HG02885 (cell line): Measurements from ENCODE around the gene HOXD12.

Experiments
- ATAC-seq: cut with Tn5 transposase; IDR thresholded peaks from one replicate; pipeline ENCODE4 v1.9.1; 2021; ENCODE audit warnings: mild to moderate bottlenecking; ENCODE audit not compliant: unreplicated experiment, poor library complexity

Gene HOXD12

DNA sequence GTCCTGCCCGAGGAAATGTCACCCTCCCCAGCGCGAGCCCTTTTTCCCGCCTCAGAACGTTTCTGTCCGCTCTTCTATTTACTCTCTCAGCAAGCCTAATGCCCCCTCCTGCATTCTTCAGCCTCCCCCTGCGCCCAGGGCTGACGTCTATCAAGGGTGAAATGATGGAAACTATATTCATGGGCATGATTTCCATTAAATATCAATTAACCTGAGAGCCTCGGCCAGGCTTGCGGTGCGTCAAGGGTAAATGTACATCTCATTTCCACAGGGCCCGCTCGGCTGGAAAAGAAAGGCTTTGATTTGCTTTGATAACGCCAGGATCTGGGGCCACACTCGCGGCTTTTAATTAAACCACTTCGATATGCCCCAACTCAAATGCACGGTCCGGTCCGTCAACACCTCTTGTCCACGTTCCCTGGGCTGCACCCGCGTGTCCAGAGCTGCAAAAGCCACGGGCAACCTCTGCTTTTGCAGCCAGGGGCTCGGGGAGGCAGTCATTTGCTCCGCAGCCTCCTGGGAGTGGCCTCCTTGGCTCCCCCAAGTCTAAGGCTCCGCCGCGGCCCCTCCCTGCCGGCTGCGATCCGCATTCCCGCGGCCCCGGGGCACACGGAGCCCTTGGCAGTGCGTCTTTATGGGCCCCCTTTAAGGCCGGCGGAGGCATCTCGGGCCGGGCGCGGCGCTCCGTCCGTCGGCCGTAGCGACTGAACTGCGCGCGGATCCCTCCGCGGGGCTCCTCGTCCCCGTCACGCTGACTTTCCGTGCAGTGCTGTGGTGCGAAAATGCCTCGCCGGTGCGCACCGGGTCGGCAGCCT, 29.6 kb downstream of the HOXD12 start, which contains the start of gene HOXD8:
TSS of gene HOXD8 (plus strand) at position 724 of the 815 bp plus-strand sequence. CDS start 662 bp downstream, outside the sequence.
- ATAC-seq: no peak

DNA sequence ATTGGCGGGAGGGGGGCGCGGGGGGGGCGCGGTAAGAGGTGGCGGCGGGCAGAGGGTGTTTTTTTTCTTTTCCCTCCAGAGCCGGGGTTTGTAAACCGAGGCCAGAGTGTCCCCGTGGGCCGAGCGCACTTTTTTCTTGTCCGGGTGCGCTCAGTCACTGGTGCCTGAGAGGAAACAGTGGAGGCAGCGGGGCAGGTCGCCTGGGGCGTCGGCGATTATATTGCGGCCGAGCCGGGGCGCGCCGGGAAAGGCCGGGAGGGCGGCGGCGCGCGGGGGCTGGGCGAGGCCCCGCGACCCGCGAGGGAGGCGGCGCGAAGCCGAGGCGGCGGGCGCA, 30.2 kb downstream of the HOXD12 start:
- ATAC-seq: no peak

GRCh38 chr2:176130147-176130956, 30.8 kb downstream of the HOXD12 start:
- ATAC-seq: no peak

DNA sequence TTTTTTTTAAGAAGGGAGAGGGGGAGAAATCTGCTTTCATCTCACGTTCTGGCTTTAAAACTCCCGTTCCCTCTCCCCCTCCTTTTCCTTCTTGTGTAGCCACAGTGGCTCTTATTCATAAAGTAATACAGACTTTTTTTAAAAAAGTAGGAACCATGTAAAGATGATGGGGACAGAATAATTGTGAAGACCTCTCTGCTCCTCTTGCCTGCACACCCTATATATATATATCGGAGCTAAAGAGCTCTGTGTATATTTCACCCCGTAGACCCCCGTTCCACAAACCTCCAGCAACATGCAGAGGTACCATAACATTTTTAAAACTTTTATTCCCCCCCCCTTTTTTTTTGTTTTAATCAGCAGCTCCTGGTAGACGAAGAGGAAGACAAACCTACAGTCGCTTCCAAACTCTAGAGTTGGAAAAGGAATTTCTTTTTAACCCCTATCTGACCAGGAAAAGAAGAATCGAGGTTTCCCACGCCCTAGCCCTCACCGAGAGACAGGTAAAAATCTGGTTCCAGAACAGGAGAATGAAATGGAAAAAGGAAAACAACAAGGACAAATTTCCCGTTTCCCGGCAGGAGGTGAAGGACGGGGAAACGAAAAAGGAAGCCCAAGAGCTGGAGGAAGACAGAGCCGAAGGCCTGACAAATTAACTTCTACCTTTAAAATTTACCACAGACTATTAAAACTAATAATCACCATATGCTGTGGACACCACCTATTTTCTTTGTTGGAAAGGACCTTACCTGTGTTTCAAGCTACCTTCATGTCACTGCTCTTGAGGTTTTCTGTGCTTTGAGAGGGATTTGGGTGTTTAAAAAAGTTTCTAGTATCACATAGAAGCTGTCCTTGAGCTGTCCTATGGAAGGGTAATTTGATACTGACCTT, 31.6 kb downstream of the HOXD12 start:
- ATAC-seq: no peak

DNA sequence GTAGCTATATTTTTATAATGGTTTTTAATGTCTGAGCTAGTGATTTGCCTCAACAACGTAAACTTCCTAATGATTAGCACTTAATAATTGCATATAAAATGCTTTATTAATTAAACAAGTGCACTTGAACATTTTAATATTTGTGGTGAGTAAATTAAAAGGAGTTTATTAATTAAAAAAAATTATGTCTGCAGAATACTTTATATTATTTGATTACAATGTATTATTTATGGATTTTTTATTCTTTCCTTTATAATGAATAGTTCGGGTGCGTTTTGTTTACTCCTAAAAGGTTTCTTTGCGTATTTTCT, 32.2 kb downstream of the HOXD12 start:
- no peak for ATAC-seq

GRCh38 chr2:176132205-176133171, 32.9 kb downstream of the HOXD12 start:
- ATAC-seq: no peak

- no peak for ATAC-seq
These were observed 33.8 kb downstream of the HOXD12 start for GRCh38 chr2:176133389-176133788.

DNA sequence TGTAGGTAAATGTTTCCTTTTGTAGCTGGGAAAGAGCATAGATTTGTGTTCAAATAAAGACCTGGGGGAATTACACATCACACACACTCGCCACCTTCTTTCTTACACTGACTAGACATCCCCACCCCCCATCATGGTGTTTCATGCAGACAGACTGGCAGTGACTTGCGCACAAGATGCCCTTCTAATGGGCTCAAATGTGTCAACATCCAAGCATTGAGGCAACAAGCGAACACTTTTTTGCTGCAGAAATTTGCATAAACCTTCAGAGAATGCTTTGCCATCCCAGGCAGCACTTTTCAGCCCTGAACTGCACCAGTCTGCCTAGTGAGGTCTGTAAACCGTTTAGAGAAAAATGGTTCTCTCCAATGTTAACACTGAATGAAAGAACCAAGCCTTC, 34.4 kb downstream of the HOXD12 start:
- no peak for ATAC-seq

- ATAC-seq: no peak
These were observed 35.4 kb downstream of the HOXD12 start for GRCh38 chr2:176135035-176135440.

- ATAC-seq: no peak
These were observed 37.0 kb downstream of the HOXD12 start for GRCh38 chr2:176136374-176137251.

GRCh38 chr2:176137252-176137580, 37.6 kb downstream of the HOXD12 start:
- no peak for ATAC-seq

GRCh38 chr2:176137906-176138305, 38.3 kb downstream of the HOXD12 start:
- ATAC-seq: no peak

- ATAC-seq: no peak
These were observed 38.9 kb downstream of the HOXD12 start for GRCh38 chr2:176138526-176138922.

GRCh38 chr2:176138923-176139660, 39.5 kb downstream of the HOXD12 start:
- ATAC-seq: no peak

- ATAC-seq: no peak
These were observed 40.3 kb downstream of the HOXD12 start for GRCh38 chr2:176139661-176140512.

DNA sequence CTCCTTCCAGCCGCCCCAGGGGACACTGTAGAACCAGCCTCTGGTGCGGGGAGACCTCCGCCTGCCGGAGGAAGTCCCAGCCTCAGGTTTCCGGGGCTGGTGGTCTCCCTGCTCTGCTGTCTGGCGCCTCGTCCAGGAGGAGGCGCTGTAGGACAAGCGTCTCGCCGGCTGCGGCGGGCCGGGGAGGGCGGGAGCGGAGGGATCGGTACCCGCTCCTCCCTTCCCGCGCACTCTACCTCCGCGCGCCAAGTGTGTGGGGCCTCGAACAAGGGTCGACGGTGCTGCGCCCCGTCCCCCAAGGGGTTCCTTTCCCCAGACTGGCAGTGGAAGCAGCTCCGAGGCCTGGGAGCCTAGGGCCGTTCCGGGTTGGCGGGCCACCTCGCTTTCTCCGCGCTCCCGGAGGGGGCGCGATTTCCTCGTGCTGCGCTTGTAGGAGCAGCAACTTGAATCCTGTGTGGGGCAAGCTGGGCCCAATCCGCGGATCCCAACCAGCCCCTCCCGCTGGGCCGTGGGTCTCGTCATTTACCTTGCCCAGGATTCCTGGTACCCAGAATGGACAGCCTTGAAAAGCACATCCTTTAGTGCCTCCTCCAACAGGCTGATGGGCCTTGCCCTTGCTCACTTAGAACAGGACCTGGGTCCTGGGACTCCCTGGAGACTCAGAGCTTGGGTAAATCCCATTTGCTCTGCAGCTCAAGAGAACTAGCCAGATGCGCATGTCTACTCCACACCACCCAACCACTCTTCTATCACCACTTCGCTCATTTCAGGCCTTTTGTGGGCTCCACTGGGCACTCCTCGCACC, 41.1 kb downstream of the HOXD12 start:
- ATAC-seq: peak; percentile 92
